Neural progenitor cell (in vitro differentiated cells): ENCODE measurements around the gene SGTA.

Experiments
- CTCF ChIP-seq: fragments of 200-600 bp; sonication (generic); IDR thresholded peaks from 2 replicates; pipeline ENCODE4 v1.5.1; 2017; ENCODE audit warnings: antibody characterized with exemption, mild to moderate bottlenecking
- EZH2 ChIP-seq: fragments of 200-600 bp; sonication (generic); IDR thresholded peaks from 2 replicates; pipeline ENCODE4 v1.6.1; 2017; ENCODE audit warnings: antibody characterized with exemption, mild to moderate bottlenecking, moderate library complexity
- EZH2phosphoT487 ChIP-seq: fragments of 200-600 bp; sonication (generic); IDR thresholded peaks from 2 replicates; pipeline ENCODE4 v1.6.1; 2017; ENCODE audit warnings: antibody characterized with exemption

GRCh38 chr19:2793577-2793976, 10.5 kb upstream of the SGTA start:
- TF ChIP-seq CTCF (no peak), EZH2 (no peak), EZH2phosphoT487 (no peak)
